Measurements from ENCODE around the gene FAM131A.
A peak's percentile ranks its signal among the peaks of the same experiment; 100 is the strongest.
"Not testable (repeated sequence)": the region's sequence is repeated elsewhere in the genome, so short reads cannot be mapped to it uniquely, and the experiment has no call there.

FAM131A gene

DNA sequence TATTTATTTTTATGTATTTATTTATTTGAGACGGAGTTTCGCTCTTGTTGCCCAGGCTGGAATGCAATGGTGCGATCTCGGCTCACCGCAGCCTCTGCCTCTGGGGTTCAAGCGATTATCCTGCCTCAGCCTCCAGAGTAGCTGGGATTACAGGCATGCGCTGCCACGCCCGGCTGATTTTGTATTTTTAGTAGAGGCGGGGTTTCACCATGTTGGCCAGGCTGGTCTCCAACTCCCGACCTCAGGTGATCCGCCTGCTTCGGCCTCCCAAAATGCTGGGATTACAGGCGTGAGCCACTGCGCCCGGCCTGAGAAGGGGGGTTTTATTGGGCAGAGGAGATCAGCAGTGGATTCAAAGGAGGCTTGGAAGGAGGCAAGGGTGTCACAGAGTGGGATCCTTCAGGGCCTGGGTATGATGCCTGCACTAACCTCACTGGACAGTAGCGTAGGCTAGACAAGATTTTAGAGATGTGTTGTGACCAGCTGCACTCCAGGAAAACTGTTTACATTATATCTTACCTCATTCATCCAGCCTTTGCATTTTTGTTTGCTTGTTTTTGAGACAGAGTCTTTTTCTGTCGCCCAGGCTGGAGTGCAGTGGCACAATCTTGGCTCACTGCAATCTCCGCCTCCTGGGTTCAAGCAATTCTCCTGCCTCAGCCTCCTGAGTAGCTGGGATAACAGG is 2.2 kb downstream of the FAM131A start:
- not testable (repeated sequence) for DNase-seq (ENCODE audit: low read depth in 3 of 3, low spot score in 1 of 3)

GRCh38 chr3:184341925-184342324 is 4.5 kb downstream of the FAM131A start:
- DNase-seq (ENCODE audit: low read depth in 3 of 3, low spot score in 1 of 3): no peak

GRCh38 chr3:184343200-184343876 is 5.9 kb downstream of the FAM131A start:
- DNase-seq (ENCODE audit: low read depth in 3 of 3, low spot score in 1 of 3): no peak

DNA sequence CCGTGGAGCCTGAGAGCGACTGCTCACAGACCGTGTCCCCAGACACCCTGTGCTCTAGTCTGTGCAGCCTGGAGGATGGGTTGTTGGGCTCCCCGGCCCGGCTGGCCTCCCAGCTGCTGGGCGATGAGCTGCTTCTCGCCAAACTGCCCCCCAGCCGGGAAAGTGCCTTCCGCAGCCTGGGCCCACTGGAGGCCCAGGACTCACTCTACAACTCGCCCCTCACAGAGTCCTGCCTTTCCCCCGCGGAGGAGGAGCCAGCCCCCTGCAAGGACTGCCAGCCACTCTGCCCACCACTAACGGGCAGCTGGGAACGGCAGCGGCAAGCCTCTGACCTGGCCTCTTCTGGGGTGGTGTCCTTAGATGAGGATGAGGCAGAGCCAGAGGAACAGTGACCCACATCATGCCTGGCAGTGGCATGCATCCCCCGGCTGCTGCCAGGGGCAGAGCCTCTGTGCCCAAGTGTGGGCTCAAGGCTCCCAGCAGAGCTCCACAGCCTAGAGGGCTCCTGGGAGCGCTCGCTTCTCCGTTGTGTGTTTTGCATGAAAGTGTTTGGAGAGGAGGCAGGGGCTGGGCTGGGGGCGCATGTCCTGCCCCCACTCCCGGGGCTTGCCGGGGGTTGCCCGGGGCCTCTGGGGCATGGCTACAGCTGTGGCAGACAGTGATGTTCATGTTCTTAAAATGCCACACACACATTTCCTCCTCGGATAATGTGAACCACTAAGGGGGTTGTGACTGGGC is 7.3 kb downstream of the FAM131A start:
- DNase-seq (ENCODE audit: low read depth in 3 of 3, low spot score in 1 of 3): no peak

- no peak for DNase-seq (ENCODE audit: low read depth in 3 of 3, low spot score in 1 of 3)
Observed at GRCh38 chr3:184345317-184346144, 8.1 kb downstream of the FAM131A start.

DNA sequence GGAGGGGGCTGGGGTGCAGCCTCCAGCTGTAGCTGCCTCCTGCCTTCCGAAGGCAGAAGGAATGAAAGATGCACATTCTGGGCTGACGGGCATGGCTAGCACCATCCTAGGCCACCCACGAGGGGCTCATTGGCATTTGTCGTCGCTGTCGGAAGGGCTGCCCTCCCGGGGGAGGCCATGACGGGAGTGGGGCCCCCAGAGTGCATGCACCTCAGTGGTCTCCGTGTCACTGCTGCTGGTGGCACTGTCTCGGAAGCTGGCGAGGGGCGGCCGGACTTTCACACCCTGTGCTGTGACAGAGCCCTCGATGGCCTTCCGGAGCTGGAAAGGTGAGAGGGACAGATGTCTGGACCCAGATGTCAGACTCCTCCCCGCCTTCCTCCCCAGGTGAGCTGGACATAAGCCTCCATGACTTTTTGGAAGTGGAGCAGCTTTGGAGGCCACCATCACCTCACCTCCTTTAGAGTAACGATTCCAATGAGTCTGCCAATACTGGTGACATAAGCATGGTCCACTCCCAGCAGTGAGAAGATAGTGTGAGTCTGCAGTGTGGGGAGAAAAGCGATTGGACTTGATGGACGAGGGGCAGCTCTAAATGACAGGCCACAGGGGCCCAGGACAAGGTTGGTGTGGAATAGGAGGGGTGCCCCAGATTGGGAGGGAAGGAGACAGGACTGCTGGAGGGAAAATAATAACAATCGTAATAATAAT is 9.2 kb downstream of the FAM131A start:
- DNase-seq (ENCODE audit: low read depth in 3 of 3, low spot score in 1 of 3): no peak

GRCh38 chr3:184347321-184348056 is 10.1 kb downstream of the FAM131A start:
- no peak for DNase-seq (ENCODE audit: low read depth in 3 of 3, low spot score in 1 of 3)

GRCh38 chr3:184348057-184348382 is 10.6 kb downstream of the FAM131A start:
- DNase-seq (ENCODE audit: low read depth in 3 of 3, low spot score in 1 of 3): no peak

- no peak for DNase-seq (ENCODE audit: low read depth in 3 of 3, low spot score in 1 of 3)
Observed at GRCh38 chr3:184349563-184350470, 12.4 kb downstream of the FAM131A start.

- no peak for DNase-seq (ENCODE audit: low read depth in 3 of 3, low spot score in 1 of 3)
Observed at GRCh38 chr3:184350618-184351017, 13.2 kb downstream of the FAM131A start.

GRCh38 chr3:184351511-184352148 is 14.2 kb downstream of the FAM131A start:
- DNase-seq (ENCODE audit: low read depth in 3 of 3, low spot score in 1 of 3): no peak

- no peak for DNase-seq (ENCODE audit: low read depth in 3 of 3, low spot score in 1 of 3)
Observed at GRCh38 chr3:184352149-184352785, 14.9 kb downstream of the FAM131A start.

- no peak for DNase-seq (ENCODE audit: low read depth in 3 of 3, low spot score in 1 of 3)
Observed at GRCh38 chr3:184352897-184353545, 15.6 kb downstream of the FAM131A start.

- no peak for DNase-seq (ENCODE audit: low read depth in 3 of 3, low spot score in 1 of 3)
Observed at GRCh38 chr3:184353546-184353941, 16.1 kb downstream of the FAM131A start.

DNA sequence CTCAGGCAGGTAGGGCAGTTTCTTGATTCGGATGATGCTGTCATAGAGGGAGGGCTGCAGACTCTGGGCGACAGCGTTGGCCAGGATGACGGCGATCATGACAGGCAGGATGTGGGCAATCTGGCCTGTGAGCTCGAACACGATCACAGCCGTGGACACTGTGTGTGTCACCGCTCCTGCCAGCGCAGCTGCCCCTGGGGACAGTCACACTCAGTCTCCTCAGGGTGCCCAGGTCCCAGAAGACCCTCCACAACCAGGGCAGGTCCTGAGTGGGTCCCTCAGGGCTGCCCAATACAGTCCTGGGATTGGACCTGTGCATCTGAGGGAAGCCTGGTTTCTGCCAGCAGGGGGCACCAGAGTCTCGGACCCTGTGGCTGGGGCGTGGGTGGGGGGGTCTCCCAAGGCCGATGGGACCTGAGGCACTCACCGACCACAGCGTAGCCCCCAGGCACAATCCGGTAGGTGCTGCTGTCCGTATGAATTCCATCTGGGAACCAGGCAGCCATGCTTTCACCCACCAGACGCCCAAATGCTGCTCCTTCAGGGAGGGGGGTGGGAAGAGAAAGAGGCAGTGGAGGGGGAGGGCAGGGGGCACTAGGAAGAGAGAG is 16.8 kb downstream of the FAM131A start:
- DNase-seq (ENCODE audit: low read depth in 3 of 3, low spot score in 1 of 3): peak in 1 of 3 donors; percentile 59

- no peak for DNase-seq (ENCODE audit: low read depth in 3 of 3, low spot score in 1 of 3)
Observed at GRCh38 chr3:184354754-184355153, 17.4 kb downstream of the FAM131A start.
